ENCODE data around the gene UCHL3. TPM values are rescaled to one million over a fixed set of nuclear protein-coding genes. Genes with fewer than 3 reads are reported as not detected.

The UCHL3 gene
- total RNA-seq, 4 donors from 2014 or later: 3.7 to 16.9 (median 13.7) TPM

DNA sequence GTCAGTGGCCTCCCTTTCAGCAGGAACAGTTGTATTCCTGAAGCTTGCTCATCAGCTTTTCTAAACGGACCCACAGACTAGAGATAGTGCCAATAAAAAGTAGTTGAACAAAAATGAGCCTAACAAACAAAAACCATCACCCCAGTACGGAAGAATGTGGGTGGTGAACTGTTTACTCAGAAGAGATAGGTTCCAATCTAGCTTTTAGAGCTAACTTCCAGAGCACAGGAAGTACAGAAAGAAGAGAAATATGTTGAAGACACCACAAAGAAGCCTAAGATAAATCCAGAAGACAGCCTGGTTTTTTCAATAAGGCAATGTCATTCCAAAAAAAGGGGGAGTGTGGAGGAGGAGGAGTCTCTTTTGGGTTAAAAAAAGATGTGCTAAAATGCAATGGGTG, 83.7 kb downstream of the UCHL3 start:
- Histone ChIP-seq H3K36me3 (no peaks in the 10 kb centered on the region), H3K27ac (no peak overlapping the region), H3K27me3 (no peaks in the 10 kb centered on the region), H3K4me1 (peaks cover 0 to 19% (median 5%) of the 10 kb centered on the region in 4 donors), H3K4me3 (no peak overlapping the region), H3K9me3 (no peaks in the 10 kb centered on the region)
- TF ChIP-seq, protein P1, sequence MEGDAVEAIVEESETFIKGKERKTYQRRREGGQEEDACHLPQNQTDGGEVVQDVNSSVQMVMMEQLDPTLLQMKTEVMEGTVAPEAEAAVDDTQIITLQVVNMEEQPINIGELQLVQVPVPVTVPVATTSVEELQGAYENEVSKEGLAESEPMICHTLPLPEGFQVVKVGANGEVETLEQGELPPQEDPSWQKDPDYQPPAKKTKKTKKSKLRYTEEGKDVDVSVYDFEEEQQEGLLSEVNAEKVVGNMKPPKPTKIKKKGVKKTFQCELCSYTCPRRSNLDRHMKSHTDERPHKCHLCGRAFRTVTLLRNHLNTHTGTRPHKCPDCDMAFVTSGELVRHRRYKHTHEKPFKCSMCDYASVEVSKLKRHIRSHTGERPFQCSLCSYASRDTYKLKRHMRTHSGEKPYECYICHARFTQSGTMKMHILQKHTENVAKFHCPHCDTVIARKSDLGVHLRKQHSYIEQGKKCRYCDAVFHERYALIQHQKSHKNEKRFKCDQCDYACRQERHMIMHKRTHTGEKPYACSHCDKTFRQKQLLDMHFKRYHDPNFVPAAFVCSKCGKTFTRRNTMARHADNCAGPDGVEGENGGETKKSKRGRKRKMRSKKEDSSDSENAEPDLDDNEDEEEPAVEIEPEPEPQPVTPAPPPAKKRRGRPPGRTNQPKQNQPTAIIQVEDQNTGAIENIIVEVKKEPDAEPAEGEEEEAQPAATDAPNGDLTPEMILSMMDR (IDR thresholded peaks at IDR 0.05): no peak
- TF ChIP-seq POLR2A (IDR thresholded peaks at IDR 0.05): no peak
- no peak for DNase-seq

DNA sequence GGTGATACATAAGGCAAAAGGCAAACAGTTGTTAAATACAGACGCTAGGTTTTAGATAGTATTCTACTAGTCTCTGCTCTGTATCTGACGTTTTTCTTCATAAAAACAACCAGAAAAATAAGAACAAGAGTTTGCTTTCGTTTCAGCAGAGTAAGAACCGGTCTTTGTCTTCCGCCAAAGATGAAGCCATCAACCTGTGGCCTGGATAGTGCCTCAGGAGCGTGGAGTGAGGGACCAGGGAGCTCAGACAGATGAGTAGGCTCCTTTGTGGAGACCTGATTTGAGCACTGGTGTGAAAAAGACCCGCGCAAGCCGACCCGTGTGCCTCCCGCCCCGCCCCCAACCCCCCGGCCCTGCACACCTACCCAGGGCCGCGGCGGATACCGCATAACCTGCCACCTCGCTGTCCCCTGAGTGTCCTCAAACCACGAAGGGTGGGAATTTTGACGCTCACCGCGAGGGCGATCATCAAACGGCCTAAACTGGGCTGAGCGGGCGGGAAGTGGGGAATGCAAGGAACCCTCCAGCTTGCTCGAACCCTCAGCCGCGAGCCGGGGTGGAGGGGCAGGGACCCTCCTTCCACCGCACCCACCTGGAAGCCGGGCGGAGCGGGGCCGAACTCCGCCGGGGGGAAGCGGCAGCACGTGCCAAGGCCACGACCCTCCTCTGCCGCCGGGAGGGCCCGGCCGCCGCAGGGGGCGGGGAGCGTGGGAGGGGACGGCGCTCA, 85.7 kb downstream of the UCHL3 start:
- peak in 2 of 3 donors; percentile 16 to 51 for DNase-seq
- H3K4me3 ChIP-seq: peak overlapping the region; percentile 64 to 77 (median 73)
- H3K27ac ChIP-seq: peak overlapping the region in 3 of 4 donors; percentile 30 to 79 (median 49)

DNA sequence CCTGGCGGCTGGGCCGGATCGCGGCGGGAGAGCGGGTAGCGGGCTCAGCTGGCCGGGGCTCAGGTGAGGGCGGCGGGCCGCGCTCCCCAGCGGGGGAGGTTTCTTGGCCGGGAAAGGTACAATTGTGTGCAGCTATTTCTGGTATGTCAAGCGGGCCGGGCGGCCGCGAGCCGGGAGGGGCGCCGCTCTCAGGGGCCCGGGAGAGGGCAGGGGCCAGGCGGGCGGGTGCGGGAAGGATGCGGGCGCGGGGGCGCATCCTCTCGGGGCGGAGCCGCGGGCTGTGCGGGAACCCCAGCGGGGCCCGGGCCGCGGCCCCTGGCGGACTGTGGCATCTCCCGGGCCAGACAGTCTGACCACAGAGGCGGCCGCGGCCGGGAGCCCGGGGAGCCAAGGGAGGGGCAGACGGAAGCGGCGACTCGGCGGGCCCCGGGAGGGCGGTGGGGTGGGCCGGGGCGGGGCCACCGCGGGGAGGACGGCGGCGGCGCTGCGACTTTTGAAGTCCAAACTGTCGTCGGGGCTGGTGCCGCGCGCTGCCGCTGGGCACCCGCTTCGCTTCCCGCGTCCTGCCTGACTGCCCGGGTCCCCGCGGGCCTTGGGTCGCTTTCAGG, 86.3 kb downstream of the UCHL3 start, which contains the start of gene LMO7:
Gene LMO7 (plus strand): TSS at position 503 of the 608 bp plus-strand sequence. CDS start 328 bp downstream, outside the sequence.
- H3K9me3 ChIP-seq: no peaks in the 10 kb centered on the region
- peak within 1 kb of the TSS; percentile 64 to 77 (median 73) for H3K4me3 ChIP-seq
- no peaks in the 10 kb centered on the region for H3K27me3 ChIP-seq
- TF ChIP-seq, protein P1 (IDR thresholded peaks at IDR 0.05): no peak
- no peak for TF ChIP-seq POLR2A (IDR thresholded peaks at IDR 0.05)
- no peaks in the 10 kb centered on the region for H3K36me3 ChIP-seq
- DNase-seq: peak; percentile 60 to 79 (median 69)
- peaks cover 0 to 19% (median 5%) of the 10 kb centered on the region in 4 donors for H3K4me1 ChIP-seq
- peak within 1 kb of the TSS in 3 of 4 donors; percentile 30 to 79 (median 49) for H3K27ac ChIP-seq

More for the DNA sequence above, 85.7 kb downstream of the UCHL3 start:
- H3K4me1 ChIP-seq: peaks cover 0 to 19% (median 5%) of the 10 kb centered on the region in 4 donors
- no peaks in the 10 kb centered on the region for H3K27me3 ChIP-seq
- TF ChIP-seq POLR2A (IDR thresholded peaks at IDR 0.05): no peak
- TF ChIP-seq, protein P1 (IDR thresholded peaks at IDR 0.05): no peak
- H3K36me3 ChIP-seq: no peaks in the 10 kb centered on the region
- H3K9me3 ChIP-seq: no peaks in the 10 kb centered on the region

DNA sequence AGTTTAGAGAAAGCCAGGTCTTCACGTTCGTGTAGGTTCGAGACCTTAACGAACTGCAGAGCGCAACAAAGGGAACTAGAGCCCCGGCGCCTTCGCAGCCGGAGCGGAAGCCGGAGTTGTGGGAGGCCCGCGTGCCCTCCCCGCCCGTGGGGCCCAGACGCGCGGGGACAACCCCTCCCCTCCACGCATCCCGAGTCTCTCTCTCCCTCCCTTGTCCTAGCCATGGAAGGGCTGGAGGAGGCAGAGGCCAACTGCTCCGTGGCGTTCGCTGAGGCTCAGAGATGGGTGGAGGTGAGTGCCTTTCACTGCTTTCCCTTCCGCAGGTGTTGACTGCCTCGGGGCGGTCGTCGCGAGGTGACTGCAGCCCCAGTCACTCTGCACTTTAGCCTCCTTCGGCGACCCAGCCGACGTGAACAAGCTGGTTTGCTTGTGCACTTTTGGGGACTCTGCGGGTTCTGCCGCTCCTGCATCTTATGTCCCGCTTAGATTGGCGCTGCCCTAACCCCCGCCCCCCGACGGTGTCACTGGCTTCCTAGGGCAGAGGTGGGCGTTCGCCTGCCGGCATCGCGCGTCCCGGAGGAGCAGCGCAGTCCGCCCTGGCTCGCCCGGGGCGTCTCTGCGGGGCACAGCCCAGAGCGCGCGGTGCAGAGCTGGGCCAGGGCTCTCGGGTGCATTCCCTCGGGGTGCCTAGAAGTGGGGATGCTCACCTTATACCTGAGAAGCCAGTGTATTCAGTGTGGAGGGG, 87.0 kb downstream of the UCHL3 start:
- peak; percentile 42 to 61 (median 55) for DNase-seq
- TF ChIP-seq, protein P1 (IDR thresholded peaks at IDR 0.05): no peak
- TF ChIP-seq POLR2A (IDR thresholded peaks at IDR 0.05): no peak
- H3K9me3 ChIP-seq: no peaks in the 10 kb centered on the region
- H3K4me3 ChIP-seq: peak overlapping the region; percentile 64 to 77 (median 73)
- peaks cover 0 to 19% (median 5%) of the 10 kb centered on the region in 4 donors for H3K4me1 ChIP-seq
- peak overlapping the region in 3 of 4 donors; percentile 30 to 79 (median 49) for H3K27ac ChIP-seq
- no peaks in the 10 kb centered on the region for H3K27me3 ChIP-seq
- no peaks in the 10 kb centered on the region for H3K36me3 ChIP-seq

DNA sequence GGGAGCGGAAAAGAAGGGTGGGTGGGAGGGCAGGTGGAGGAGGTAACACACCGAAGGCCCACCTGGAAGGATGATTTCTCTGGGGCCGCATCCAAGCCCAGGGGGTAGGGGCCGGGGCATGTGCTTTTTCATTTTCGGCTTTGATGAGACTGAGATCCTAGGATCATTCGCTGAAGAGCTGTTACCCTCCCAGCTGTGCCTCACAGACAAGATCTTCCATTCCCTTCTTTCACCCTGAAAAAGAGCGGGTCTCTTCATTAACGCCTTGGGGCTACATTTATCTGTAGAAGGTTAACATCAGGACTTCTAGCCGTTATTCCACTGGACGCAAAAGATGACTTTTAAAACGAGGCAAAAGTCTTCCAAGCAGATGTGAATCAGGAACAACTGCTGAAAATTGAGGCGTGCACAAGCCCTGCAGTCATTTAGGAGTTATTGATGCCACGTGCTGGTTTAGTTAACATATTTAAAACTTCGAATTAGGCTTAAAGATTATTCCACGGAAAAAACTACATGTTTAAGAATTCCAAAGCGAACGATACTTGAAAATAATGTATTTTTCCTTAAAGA, 87.7 kb downstream of the UCHL3 start:
- H3K36me3 ChIP-seq: no peaks in the 10 kb centered on the region
- no peak overlapping the region for H3K27ac ChIP-seq
- no peaks in the 10 kb centered on the region for H3K9me3 ChIP-seq
- H3K4me1 ChIP-seq: peaks cover 0 to 19% (median 5%) of the 10 kb centered on the region in 4 donors
- no peaks in the 10 kb centered on the region for H3K27me3 ChIP-seq
- TF ChIP-seq, protein P1 (IDR thresholded peaks at IDR 0.05): no peak
- no peak for TF ChIP-seq POLR2A (IDR thresholded peaks at IDR 0.05)
- peak overlapping the region; percentile 64 to 77 (median 73) for H3K4me3 ChIP-seq
- no peak for DNase-seq
